Measurements from ENCODE around the gene ZNF346.
"Not testable (repeated sequence)": the region's sequence is repeated elsewhere in the genome, so short reads cannot be mapped to it uniquely, and the experiment has no call there.

ZNF346 gene

DNA sequence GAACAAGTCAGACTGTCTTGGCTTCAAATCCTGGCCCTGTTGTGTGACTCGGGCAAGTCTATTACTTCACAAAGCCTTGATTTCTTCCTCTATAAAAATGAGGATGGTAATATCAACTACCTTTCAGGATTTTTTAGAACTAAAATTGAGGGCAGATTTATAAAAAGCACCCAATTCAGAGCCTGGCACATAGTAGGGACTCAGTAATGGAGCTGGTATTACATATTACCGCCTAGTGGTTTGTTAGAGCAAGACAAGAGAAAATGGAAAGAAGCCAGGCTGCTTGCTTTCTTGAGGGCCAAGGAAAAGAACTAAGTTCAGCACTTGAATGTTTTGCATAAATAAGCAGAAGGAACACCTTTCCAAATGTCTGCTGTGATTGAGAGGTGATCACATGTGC is 19.4 kb downstream of the ZNF346 start:
- H3K9me3 ChIP-seq (ENCODE audit: control insufficient read depth in 1 of 2, low read length in 2 of 2) = no peaks in the 10 kb centered on the region
- H3K4me3 ChIP-seq (ENCODE audit: low read depth in 1 of 2, low read length in 2 of 2) = no peak overlapping the region
- H3K4me1 ChIP-seq (ENCODE audit: control insufficient read depth in 1 of 2, insufficient read depth in 2 of 2, low read length in 2 of 2) = no peaks in the 10 kb centered on the region
- H3K27me3 ChIP-seq (ENCODE audit: low read depth, low read length) = no peaks in the 10 kb centered on the region
- peaks cover 15 to 40% of the 10 kb centered on the region in 2 donors for H3K36me3 ChIP-seq (ENCODE audit: control insufficient read depth in 1 of 2, insufficient read depth in 2 of 2, low read length in 2 of 2)
- H3K27ac ChIP-seq (ENCODE audit: low read length) = no peak overlapping the region

DNA sequence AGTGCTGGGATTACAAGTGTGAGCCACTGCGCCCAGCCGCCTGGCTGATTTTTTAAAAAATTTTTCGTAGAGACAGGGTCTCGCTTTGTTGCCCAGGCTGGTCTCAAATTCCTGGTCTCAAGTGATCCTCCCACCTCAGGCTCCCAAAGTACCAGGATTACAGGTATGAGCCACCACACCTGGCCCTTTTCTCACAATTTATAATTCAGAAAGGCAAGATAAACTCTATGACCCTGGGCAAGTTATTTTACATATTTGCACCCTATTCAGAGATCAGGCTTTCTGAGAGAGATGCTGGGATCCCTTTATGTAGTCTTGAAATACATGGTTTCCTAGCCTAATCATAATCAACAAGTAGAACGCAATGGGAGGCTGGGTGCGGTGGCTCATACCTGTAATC is 20.6 kb downstream of the ZNF346 start:
- Histone ChIP-seq H3K27me3 (ENCODE audit: low read depth, low read length) (no peaks in the 10 kb centered on the region), H3K4me1 (ENCODE audit: control insufficient read depth in 1 of 2, insufficient read depth in 2 of 2, low read length in 2 of 2) (no peaks in the 10 kb centered on the region), H3K27ac (ENCODE audit: low read length) (no peak overlapping the region), H3K9me3 (ENCODE audit: control insufficient read depth in 1 of 2, low read length in 2 of 2) (no peaks in the 10 kb centered on the region), H3K4me3 (ENCODE audit: low read depth in 1 of 2, low read length in 2 of 2) (no peak overlapping the region), H3K36me3 (ENCODE audit: control insufficient read depth in 1 of 2, insufficient read depth in 2 of 2, low read length in 2 of 2) (peaks cover 15 to 50% of the 10 kb centered on the region in 2 donors)

DNA sequence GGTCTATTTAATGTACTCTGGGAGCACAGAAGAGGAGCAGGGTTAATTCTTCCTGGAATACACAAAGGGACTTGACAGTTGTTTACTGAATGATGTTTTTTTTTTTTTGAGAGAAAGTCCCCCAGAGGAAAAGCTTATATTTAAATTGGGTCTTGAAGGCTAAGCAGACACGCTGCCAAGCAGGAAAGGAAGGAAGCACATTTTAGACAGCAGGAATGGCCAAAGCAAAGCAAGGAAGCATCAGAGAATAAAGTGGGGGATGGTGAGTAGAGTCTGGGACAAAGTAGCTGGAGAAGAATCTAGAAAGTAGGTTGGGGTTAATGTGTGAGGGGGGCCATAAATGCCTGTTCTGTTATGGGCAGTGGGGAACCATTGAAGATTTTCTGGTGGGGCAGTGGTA is 21.5 kb downstream of the ZNF346 start:
- H3K36me3 ChIP-seq (ENCODE audit: control insufficient read depth in 1 of 2, insufficient read depth in 2 of 2, low read length in 2 of 2) = peaks cover 15 to 57% of the 10 kb centered on the region in 2 donors
- no peak overlapping the region for H3K27ac ChIP-seq (ENCODE audit: low read length)
- no peaks in the 10 kb centered on the region for H3K4me1 ChIP-seq (ENCODE audit: control insufficient read depth in 1 of 2, insufficient read depth in 2 of 2, low read length in 2 of 2)

DNA sequence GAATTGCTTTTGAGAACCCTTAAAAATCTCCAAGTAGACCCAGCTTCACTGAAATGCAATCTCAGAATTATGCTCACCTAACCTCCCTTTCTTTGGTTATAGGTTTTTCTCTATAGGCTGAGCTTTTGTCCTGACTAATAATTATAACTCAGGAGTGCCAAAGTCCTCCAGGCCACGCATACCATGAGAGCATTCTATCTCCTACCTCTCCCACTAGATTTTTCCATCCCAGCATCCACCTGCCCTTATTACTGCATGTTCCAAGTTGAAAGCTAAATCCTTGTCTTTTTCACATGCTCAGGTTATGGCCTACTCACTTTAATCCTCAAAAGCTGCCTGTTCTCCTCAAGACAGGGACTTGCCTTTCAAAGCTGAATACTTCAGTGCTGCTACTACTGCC is 22.1 kb downstream of the ZNF346 start:
- H3K36me3 ChIP-seq (ENCODE audit: control insufficient read depth in 1 of 2, insufficient read depth in 2 of 2, low read length in 2 of 2) = peaks cover 20 to 62% of the 10 kb centered on the region in 2 donors
- no peak overlapping the region for H3K27ac ChIP-seq (ENCODE audit: low read length)
- no peaks in the 10 kb centered on the region for H3K27me3 ChIP-seq (ENCODE audit: low read depth, low read length)
- H3K9me3 ChIP-seq (ENCODE audit: control insufficient read depth in 1 of 2, low read length in 2 of 2) = no peaks in the 10 kb centered on the region
- no peak overlapping the region for H3K4me3 ChIP-seq (ENCODE audit: low read depth in 1 of 2, low read length in 2 of 2)
- H3K4me1 ChIP-seq (ENCODE audit: control insufficient read depth in 1 of 2, insufficient read depth in 2 of 2, low read length in 2 of 2) = no peaks in the 10 kb centered on the region

More for the DNA sequence above, 21.5 kb downstream of the ZNF346 start:
- H3K27me3 ChIP-seq (ENCODE audit: low read depth, low read length) = no peaks in the 10 kb centered on the region
- H3K4me3 ChIP-seq (ENCODE audit: low read depth in 1 of 2, low read length in 2 of 2) = no peak overlapping the region
- H3K9me3 ChIP-seq (ENCODE audit: control insufficient read depth in 1 of 2, low read length in 2 of 2) = no peaks in the 10 kb centered on the region

DNA sequence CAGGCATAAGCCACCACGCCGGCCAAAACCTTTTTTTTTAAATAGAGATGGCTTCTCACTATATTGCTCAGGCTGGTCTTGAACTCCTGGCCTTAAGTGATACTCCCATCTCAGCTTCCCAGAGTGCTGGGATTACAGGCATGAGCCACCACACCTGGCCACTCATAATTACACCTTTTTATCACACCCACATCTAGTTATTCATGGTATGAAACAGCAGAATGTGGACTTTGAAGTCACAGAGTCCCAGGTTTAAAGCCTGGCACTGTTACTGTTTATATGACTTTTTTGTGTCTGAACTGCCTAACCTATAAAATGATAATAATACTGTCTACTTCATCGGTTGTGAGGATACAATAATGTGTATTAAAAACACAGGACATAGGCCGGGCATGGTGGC is 23.1 kb downstream of the ZNF346 start:
- Histone ChIP-seq H3K4me1 (ENCODE audit: control insufficient read depth in 1 of 2, insufficient read depth in 2 of 2, low read length in 2 of 2) (no peaks in the 10 kb centered on the region), H3K36me3 (ENCODE audit: control insufficient read depth in 1 of 2, insufficient read depth in 2 of 2, low read length in 2 of 2) (peaks cover 20 to 71% of the 10 kb centered on the region in 2 donors), H3K27ac (ENCODE audit: low read length) (no peak overlapping the region), H3K4me3 (ENCODE audit: low read depth in 1 of 2, low read length in 2 of 2) (no peak overlapping the region), H3K9me3 (ENCODE audit: control insufficient read depth in 1 of 2, low read length in 2 of 2) (no peaks in the 10 kb centered on the region), H3K27me3 (ENCODE audit: low read depth, low read length) (no peaks in the 10 kb centered on the region)

DNA sequence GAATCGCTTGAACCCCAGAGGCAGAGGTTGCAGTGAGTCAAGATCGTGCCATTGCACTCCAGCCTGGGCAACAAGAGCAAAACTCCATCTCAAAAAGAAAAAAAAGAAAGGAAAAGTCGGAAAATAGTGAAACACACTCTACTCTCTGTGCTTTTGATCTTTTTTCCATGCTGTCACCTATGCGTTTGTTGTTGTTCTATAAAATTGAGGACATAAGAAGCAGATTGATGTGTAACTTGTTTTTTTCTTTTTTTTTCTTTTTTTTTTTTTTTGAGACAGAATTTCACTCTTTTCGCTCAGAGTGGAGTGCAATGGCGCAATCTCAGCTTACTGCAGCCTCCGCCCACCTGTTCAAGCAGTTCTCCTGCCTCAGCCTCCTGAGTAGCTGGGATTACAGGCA is 26.0 kb downstream of the ZNF346 start:
- H3K36me3 ChIP-seq (ENCODE audit: control insufficient read depth in 1 of 2, insufficient read depth in 2 of 2, low read length in 2 of 2) = peaks cover 16 to 63% of the 10 kb centered on the region in 2 donors
- H3K27ac ChIP-seq (ENCODE audit: low read length); H3K27me3 ChIP-seq (ENCODE audit: low read depth, low read length); H3K4me1 ChIP-seq (ENCODE audit: control insufficient read depth in 1 of 2, insufficient read depth in 2 of 2, low read length in 2 of 2); H3K4me3 ChIP-seq (ENCODE audit: low read depth in 1 of 2, low read length in 2 of 2); H3K9me3 ChIP-seq (ENCODE audit: control insufficient read depth in 1 of 2, low read length in 2 of 2): not testable (repeated sequence)

DNA sequence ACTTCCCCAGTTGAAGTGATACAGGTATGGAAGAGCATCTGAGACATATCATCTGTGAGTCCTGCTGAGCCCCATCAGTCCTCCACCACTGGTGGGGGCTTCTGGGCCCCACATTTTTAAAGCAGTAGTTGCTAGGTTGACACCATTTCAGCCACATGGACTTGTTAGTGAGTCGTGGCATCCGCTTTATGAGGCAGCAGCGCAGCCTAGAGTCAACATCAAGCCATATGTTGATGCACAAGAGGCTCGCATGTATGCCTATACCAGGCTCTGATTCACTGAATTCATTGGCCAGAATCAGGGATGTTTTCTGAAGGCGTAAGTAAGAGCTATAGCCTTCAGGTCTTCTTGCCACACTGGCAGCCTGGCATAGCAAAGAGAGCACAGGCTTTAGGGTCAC is 26.8 kb downstream of the ZNF346 start:
- no peaks in the 10 kb centered on the region for H3K9me3 ChIP-seq (ENCODE audit: control insufficient read depth in 1 of 2, low read length in 2 of 2)
- no peak overlapping the region for H3K4me3 ChIP-seq (ENCODE audit: low read depth in 1 of 2, low read length in 2 of 2)
- no peak overlapping the region for H3K27ac ChIP-seq (ENCODE audit: low read length)
- peaks cover 16 to 60% of the 10 kb centered on the region in 2 donors for H3K36me3 ChIP-seq (ENCODE audit: control insufficient read depth in 1 of 2, insufficient read depth in 2 of 2, low read length in 2 of 2)
- H3K4me1 ChIP-seq (ENCODE audit: control insufficient read depth in 1 of 2, insufficient read depth in 2 of 2, low read length in 2 of 2) = no peaks in the 10 kb centered on the region
- H3K27me3 ChIP-seq (ENCODE audit: low read depth, low read length) = no peaks in the 10 kb centered on the region

DNA sequence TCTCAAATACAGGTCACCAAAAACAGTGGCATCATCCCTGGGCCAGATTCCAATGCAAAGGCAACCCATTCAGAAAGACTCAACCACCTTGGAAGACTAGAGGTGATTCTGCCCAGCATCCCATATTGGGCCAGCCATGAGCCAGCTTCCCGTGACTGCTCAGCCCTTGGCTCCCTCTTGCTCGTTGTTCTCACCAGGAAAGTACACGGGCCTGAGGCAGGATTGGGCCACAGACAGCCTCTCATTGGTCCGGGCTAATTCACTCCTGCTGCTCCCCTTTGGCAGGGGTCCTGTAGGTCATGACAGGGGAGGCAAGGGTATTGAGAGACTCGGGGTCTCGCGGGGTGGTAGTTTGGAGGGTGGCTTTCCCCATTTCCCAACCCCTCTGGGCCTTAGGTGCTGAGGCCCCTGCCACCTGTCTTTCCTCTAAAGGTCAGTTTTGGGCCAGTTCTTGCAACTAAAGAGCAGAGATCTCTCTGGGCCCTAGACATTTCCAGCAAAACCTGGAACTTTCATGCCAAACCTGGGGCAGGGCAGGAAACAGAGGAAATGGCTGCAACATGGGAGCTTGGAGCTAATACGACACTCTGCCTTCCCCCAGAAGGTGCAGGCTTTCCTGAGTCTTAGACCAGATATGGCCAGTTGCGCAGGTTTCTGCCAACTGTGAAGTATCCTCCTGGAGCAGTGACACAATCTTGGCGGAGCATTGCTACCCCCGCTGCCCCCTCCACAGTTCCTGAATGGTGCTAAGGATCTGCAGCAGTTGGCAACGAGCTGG is 42.2 kb downstream of the ZNF346 start:
- H3K9me3 ChIP-seq (ENCODE audit: control insufficient read depth in 1 of 2, low read length in 2 of 2) = no peaks in the 10 kb centered on the region
- no peaks in the 10 kb centered on the region for H3K27me3 ChIP-seq (ENCODE audit: low read depth, low read length)
- H3K36me3 ChIP-seq (ENCODE audit: control insufficient read depth in 1 of 2, insufficient read depth in 2 of 2, low read length in 2 of 2) = peaks cover 3 to 41% of the 10 kb centered on the region in 2 donors
- H3K4me3 ChIP-seq (ENCODE audit: low read depth in 1 of 2, low read length in 2 of 2) = no peak overlapping the region
- H3K4me1 ChIP-seq (ENCODE audit: control insufficient read depth in 1 of 2, insufficient read depth in 2 of 2, low read length in 2 of 2) = no peaks in the 10 kb centered on the region
- no peak overlapping the region for H3K27ac ChIP-seq (ENCODE audit: low read length)

DNA sequence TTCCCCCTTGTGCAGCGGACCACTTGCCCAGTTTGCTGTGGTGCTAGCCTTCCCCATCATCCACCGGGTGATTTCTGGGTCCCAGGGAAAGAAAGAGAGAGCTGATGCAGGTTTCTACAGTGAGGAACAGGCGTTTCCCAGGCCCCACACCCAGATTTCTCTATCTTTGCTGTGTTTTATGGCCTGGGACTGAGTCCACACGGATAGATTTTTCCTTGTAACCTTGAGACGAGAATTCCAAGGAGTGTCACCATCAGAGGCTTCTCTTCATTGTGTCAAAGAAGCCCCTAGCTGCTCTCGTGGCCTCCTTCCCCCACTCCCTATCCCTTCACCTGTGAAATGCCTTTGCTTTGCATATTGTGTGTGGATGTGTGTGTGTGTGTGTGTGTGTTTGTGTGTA is 43.0 kb downstream of the ZNF346 start:
- Histone ChIP-seq H3K36me3 (ENCODE audit: control insufficient read depth in 1 of 2, insufficient read depth in 2 of 2, low read length in 2 of 2) (peaks cover 0 to 41% of the 10 kb centered on the region in 2 donors), H3K9me3 (ENCODE audit: control insufficient read depth in 1 of 2, low read length in 2 of 2) (no peaks in the 10 kb centered on the region), H3K27ac (ENCODE audit: low read length) (no peak overlapping the region), H3K4me3 (ENCODE audit: low read depth in 1 of 2, low read length in 2 of 2) (no peak overlapping the region), H3K27me3 (ENCODE audit: low read depth, low read length) (no peaks in the 10 kb centered on the region), H3K4me1 (ENCODE audit: control insufficient read depth in 1 of 2, insufficient read depth in 2 of 2, low read length in 2 of 2) (no peaks in the 10 kb centered on the region)

DNA sequence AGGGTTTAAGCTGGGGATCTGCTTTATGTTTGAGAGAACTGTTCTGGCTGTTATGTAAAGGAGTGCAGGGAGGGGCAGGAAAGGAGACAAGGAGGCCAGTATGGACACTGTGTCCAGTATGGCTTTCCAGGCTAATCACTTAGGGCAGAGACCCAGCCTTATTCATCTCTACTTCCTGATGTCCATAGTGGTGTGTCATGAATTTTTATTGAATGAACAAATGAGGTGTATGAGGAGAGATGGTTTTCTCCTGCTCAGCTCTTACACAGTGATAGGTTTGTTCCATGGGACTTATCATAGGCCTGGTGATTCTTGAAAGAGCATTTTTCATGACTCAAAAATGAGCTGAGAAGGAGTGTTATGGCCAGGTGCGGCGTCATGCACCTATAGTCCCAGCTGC is 43.7 kb downstream of the ZNF346 start:
- Histone ChIP-seq H3K36me3 (ENCODE audit: control insufficient read depth in 1 of 2, insufficient read depth in 2 of 2, low read length in 2 of 2) (peaks cover 0 to 41% of the 10 kb centered on the region in 2 donors), H3K4me3 (ENCODE audit: low read depth in 1 of 2, low read length in 2 of 2) (no peak overlapping the region), H3K27ac (ENCODE audit: low read length) (no peak overlapping the region), H3K4me1 (ENCODE audit: control insufficient read depth in 1 of 2, insufficient read depth in 2 of 2, low read length in 2 of 2) (no peaks in the 10 kb centered on the region), H3K9me3 (ENCODE audit: control insufficient read depth in 1 of 2, low read length in 2 of 2) (no peaks in the 10 kb centered on the region), H3K27me3 (ENCODE audit: low read depth, low read length) (no peaks in the 10 kb centered on the region)

DNA sequence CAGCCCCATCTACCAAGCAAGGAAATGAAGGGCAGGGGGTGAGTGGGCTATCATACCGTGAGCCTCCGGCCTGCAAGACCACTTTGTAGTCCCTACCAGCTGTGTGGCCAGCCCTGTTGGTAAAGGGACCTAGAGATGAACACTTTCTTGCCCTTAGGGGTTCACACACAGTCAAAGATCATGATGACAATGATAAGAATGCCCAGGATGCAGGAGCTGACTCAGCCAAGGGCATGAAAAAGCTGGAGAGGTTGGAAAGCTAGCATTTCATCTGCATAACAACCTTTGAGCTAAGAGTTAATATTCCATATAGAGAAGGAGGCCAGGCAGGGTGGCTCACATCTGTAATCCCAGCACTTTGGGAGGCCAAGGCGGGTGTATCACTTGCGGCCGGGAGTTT is 45.0 kb downstream of the ZNF346 start:
- Histone ChIP-seq H3K4me1 (ENCODE audit: control insufficient read depth in 1 of 2, insufficient read depth in 2 of 2, low read length in 2 of 2) (no peaks in the 10 kb centered on the region), H3K36me3 (ENCODE audit: control insufficient read depth in 1 of 2, insufficient read depth in 2 of 2, low read length in 2 of 2) (peaks cover 0 to 36% of the 10 kb centered on the region in 2 donors), H3K9me3 (ENCODE audit: control insufficient read depth in 1 of 2, low read length in 2 of 2) (no peaks in the 10 kb centered on the region), H3K27me3 (ENCODE audit: low read depth, low read length) (no peaks in the 10 kb centered on the region), H3K4me3 (ENCODE audit: low read depth in 1 of 2, low read length in 2 of 2) (no peak overlapping the region), H3K27ac (ENCODE audit: low read length) (no peak overlapping the region)

Measured in muscle layer of duodenum (tissue), 2 donors.